ENCODE results near the gene VIPR2.

The VIPR2 gene

GRCh38 chr7:159066816-159067575 is 77.7 kb downstream of the VIPR2 start:
- DNase-seq (ENCODE audit: low read depth) = no peak

GRCh38 chr7:159065852-159066480 is 78.7 kb downstream of the VIPR2 start:
- DNase-seq (ENCODE audit: low read depth) = no peak

DNA sequence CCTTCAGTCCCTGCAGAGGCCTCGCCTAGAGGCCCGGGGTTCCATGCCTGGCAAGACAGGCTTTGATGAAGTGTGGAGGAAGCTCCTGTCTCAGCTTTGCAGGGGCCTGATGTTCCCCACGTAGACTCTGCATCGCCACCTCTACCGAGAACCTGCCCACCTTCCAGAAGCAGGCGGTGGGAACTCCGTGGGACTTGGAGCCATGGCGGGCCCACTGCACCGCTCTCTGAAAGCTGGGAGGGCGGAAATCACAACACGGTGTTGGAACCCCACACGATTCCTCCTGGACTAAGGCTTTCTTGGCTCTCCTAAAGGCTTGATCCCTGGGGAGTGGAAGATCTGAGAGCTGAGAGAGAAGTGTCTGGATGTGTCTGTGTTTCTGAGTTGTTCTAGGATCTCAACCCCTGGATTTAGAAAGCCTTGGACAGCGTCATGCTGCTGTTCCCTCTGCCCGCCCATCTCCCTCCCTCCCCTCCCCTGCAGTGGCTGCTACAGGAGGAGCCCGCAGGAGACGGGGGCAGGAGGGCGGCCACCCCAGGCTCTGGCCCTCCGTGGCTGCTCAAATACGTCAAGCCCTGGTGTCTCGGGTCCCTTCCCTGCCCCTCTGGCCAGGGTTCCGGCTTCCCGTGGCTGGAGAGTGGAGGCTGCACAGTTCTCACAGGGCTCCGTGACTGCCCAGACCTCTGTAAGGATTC is 79.7 kb downstream of the VIPR2 start:
- no peak for DNase-seq (ENCODE audit: low read depth)

DNA sequence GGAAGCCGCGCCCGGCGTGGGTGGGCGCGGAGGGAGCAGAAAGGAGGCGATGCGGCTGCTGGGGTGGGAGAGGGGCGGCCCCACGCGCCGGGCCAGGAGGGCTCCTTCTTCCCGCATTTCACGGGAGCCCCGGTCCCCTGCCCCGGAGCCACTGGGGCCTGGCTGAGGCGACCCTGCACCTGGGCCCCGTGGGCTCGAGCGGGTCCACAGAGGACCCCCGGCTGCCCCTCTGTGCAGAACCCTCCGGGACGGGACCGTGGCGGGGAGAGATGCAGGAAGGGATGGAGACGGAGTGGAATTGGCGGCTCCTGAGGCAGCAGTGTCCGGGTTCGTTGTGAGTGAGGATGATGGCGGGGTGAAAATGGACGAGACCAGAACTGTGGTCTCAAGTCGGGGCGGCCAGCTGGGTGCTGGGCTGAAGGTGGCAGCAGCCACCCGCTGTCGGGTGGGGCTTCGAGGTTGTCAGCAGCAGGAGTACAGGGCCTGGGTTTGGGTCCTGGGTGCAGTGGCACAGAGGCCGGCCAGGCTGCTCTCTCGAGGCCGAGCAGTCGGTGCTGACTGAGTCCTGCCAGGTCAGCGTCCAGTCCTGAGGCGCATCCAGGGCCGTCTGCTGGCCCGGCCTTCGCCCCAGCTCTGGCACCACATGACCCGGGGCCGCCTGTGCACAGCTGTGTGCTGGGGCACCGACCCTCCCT is 80.4 kb downstream of the VIPR2 start:
- no peak for DNase-seq (ENCODE audit: low read depth)

DNA sequence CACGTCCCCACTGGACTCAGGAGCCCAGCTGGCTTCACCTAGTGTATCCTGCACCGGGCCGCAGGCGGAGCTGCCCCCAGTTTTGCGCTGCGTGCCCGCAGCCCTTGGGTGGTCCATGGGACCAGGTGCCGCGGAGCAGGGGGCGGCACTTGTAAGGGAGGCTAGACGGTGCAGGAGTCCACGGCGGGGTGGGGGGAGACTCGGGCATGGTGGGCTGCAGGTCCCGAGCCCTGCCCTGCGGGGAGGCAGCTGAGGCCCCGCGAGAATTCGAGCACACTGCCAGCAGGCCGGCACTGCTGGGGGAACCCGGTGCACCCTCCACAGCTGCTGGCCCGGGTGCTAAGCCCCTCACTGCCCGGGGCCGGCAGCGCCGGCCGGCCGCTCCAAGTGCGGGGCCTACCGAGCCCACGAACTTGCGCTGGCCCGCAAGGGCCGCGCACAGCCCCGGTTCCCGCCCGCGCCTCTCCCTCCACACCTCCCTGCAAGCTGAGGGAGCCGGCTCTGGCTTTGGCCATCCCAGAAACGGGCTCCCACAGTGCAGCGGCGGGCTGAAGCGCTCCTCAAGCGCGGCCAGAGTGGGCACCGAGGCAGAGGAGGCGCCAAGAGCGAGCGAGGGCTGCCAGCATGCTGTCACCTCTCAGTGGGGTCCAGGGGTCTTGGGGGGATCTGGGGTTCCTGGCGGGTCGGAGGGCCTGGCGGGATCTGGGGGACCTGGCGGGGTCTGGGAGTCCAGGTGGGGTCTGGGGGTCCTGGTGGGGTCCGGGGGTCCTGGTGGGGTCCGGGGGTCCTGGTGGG is 81.4 kb downstream of the VIPR2 start:
- DNase-seq (ENCODE audit: low read depth) = no peak

GRCh38 chr7:159062569-159062968 is 82.1 kb downstream of the VIPR2 start:
- no peak for DNase-seq (ENCODE audit: low read depth)

- no peak for DNase-seq (ENCODE audit: low read depth)
These were observed 82.9 kb downstream of the VIPR2 start for GRCh38 chr7:159061674-159062212.

DNA sequence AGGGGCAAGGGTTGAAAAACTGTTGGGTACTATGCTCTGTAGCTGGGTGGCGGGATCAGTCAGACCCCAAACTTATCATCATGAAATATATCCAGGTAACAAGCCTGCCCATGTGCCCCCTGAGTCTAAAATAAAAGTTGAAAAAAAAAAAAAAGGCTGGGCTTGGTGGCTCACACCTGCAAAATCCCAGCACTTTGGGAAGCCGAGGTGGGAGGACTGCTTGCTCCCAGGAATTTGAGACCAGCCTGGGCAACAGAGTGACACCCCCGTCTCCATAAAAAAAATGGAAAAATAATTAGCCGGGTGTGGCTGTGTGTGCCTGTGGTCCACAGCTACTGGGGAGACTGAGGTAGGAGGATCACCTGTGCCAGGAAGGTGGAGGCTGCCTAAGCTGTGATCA is 83.5 kb downstream of the VIPR2 start:
- DNase-seq (ENCODE audit: low read depth) = no peak

DNA sequence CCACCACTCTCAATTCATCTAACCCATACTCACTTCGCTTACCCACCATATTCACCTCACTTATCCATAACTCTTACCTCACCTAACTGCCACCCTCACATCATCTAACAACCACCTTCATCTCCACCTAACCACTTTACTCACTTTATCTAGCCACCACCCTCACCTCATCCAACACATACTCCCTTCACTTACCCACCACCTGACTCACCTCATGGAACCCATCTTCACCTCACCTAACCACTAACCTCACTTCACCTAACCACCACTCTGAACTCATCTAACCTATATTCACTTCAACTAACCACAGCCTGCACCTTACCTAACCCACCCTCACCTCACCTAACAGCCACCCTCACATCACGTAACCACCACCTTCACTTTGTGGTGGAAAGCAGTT is 84.2 kb downstream of the VIPR2 start:
- DNase-seq (ENCODE audit: low read depth) = no peak

GRCh38 chr7:159059629-159060028 is 85.0 kb downstream of the VIPR2 start:
- DNase-seq (ENCODE audit: low read depth) = no peak

DNA sequence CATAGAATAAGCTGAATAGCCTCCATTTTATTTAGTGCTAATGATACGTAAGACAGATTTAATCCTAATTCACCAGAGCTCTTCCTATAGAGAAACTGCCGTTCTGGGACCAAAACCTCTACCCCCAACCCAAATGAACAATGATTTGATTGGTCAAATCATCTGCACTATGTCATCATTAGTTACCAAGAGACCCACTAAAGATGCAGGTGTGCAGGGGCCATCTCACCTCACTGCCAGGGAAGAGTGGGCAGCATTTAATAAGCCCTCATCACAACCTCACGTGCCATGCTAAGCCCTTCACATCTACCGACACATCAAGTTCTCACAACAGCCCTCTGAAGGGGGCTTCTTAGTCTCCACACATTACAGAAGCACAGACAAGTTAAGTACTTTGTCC is 87.0 kb downstream of the VIPR2 start:
- no peak for DNase-seq (ENCODE audit: low read depth)

GRCh38 chr7:159056737-159057136 is 87.9 kb downstream of the VIPR2 start:
- no peak for DNase-seq (ENCODE audit: low read depth)

DNA sequence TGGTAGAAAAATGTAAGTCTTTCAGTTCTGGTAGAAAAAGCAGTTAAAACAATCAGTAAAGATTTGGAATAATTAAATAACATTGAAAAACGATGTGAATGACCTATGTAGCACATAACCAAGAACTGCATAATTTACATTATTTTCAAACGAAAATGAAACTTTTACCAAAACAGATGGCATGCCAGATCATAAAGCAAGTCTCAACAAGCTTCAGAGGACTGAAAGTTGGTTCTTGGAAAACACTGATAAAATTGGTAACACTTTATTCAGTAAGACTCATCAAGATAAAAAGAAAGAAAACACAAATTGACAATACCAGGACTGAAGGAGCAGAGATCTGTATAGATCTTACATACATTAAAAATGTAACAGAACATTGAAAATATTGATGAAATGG is 92.8 kb downstream of the VIPR2 start:
- DNase-seq (ENCODE audit: low read depth) = no peak

DNA sequence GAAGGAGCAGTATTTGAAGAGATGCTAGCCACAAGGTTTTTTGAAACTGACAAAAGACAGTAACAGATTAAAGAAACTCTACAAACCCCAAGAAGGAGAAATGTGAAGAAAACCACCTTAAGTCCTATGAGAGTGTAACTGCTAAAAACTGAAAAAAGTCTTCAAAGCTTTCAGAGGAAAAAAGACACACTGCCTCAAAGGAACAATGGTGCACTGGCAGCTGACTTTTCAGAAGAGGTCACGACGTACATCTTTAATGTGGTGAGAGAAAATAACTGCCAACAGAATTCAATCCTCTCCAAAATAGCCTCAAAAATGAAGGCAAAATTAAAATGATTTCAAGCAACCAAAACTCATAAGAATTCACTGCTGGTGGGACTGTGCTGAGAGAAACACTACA is 94.0 kb downstream of the VIPR2 start:
- no peak for DNase-seq (ENCODE audit: low read depth)

DNA sequence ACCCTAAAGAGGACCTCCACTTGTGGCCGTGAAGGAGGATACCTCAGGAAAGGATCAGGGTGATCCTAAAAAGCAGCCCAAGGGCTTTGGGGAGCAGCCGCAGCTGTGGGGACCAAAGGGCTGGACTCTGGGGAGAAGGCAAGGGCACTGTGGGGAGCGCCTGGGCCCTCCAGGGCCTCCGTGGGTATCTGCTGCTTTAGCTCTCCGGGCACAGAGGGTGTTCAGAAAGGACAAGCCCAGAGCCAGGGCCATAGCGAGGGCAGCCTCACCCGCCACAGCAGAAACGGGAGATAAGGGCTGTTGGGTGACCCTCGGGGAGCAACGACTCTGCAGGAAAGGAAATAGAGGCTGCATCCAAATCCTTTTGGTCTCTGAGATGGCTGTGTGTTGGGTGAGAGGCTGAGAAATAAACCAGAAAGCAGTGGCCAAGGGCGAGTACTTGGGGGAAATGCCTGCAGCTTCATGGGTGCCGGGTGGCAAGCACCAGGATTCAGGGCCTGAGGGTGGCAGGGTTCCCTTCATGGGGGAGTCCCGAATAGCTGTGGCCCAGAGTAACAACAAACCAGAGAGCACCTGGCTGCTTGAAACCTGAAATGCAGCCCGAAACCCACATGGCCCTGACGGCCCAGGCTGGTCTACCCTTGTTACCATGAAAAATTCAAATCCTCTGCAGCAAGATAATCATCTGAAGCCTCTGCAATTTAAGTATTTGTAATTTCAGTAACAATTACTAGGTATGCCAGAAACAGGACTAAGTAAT is 95.2 kb downstream of the VIPR2 start:
- DNase-seq (ENCODE audit: low read depth) = no peak

DNA sequence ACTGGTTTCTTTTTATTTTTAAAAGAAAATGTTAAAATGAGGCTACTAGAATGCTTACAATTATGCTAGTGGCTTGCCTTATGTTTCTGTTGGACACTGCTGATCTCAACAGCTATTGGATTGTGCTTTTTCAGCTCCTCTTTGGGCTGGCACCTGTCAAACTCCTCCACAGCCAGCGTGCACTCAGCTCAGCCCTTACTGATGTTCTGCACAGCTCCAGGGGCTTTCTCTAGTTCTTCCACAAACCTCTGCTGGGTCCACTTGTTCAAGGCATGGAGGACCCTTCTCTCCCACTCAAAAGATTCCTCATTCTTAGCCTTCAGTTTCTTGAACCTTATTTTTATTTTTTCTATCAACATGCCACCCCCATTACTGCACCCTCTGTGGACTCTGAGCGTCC is 96.0 kb downstream of the VIPR2 start:
- DNase-seq (ENCODE audit: low read depth) = no peak

DNA sequence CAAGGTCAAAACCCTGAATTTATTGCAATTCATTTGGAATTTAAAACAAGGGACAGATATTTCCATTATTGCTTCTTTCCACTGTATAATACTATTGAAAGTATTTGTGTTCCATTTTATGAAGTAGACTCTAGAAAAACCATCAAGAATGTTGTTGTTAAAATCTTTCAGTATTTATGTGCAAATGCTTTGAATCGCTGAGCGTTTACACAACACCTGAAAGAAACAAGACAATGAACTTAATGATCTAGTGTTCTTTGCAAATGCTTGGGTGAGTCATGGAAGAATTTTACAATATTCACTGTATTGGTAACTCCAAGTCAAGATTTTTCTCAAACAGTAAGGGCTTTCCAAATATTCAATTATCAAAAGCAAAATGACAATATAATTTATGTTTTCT is 97.1 kb downstream of the VIPR2 start:
- DNase-seq (ENCODE audit: low read depth) = no peak

DNA sequence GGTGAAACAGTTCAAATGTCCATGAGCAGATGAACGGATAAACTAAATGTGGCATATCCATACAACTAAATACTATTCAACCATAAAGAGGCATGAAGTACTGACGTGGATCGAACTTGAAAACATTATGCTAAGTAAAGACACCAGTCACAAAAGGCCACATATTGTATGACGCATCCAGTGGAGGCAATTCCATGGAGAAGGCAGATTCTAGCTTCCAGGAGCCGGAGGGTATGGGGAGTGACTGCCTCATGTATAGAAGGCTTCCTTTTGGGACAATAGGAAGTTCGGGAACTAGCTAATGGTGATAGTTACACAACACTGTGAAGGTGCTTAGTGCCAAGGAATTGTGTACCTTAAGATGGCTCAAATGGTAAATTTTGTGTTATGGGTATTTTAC is 98.4 kb downstream of the VIPR2 start:
- no peak for DNase-seq (ENCODE audit: low read depth)

- DNase-seq (ENCODE audit: low read depth) = no peak
These were observed 98.8 kb downstream of the VIPR2 start for GRCh38 chr7:159045839-159046238.

DNA sequence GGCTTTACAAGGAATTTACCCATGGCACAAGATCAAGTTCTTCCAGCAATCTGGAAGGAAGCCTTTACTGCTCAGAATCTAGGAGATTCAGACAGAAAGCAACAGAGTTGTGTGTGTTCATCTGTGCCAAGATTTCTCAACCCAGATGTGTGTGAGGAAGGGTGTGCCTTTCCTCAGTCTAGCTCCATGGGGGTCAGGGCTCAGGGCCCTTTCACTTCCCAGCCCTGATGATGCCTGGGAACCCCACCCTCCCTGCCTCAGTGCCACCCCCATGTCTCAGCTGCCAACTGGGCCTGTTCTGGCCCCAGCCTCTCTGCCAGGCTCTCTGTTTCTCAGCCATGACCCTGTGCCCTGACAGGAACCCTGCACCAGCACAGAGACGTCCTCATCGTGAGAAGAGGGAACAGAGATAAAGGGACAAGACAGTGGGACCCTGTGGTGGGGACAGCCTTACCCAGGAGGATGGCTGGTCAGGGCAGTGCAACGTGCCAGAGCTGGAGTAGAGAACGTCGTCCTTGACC is 102.0 kb downstream of the VIPR2 start:
- DNase-seq (ENCODE audit: low read depth) = no peak

GRCh38 chr7:159042103-159042502 is 102.6 kb downstream of the VIPR2 start:
- DNase-seq (ENCODE audit: low read depth) = no peak
